ENCODE measurements around the gene INTS1. TPM values are rescaled to one million over a fixed set of nuclear protein-coding genes. Genes with fewer than 3 reads are reported as not detected.
"Not testable (repeated sequence)": the region's sequence is repeated elsewhere in the genome, so short reads cannot be mapped to it uniquely, and the experiment has no call there.

Gene INTS1
- total RNA-seq, 2 experiments from 2014 or later = 91.0 to 91.5 TPM

DNA sequence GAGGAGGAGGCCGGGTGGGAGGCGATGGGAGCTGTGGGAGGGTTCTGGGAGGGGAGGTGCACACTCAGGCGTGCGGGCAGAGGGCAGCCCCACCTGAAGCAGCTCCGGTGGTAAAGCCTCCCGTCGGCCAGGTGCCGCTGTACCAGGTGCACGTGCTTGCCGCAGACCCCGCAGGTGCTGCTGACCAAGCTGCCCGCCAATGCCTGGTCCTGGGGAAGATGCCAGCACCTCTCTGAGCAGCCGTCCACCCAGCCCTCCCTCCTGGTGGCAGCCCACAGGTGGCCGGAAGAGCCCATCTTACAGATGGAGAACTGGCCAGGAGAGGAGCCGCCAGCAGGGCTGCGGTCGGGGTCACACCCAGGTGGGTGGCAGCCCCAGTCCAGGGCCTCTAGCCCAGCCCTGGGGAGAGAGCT, 57.6 kb downstream of the INTS1 start:
- Histone ChIP-seq H3K36me3 (ENCODE audit: insufficient read depth, low read length) (no peaks in the 10 kb centered on the region), H3K27ac (ENCODE audit: low read depth in 1 of 2, low read length in 2 of 2) (no peak overlapping the region), H3K4me3 (ENCODE audit: low read length) (no peak overlapping the region), H3K4me1 (ENCODE audit: insufficient read depth, low read length) (no peaks in the 10 kb centered on the region), H3K9me3 (ENCODE audit: control insufficient read depth in 1 of 2, insufficient read depth in 1 of 2, low read length in 2 of 2) (no peaks in the 10 kb centered on the region), H3K27me3 (ENCODE audit: control insufficient read depth in 1 of 2, insufficient read depth in 2 of 2, low read length in 2 of 2) (no peaks in the 10 kb centered on the region)
- intact Hi-C loops (cut with DNase I, micrococcal nuclease) = no loop called here
- ChIA-PET POLR2A (no interaction called here), CTCF (interaction anchor here (1.2 kb wide), 1 partner anchor 27 kb away, joined by 3 read pairs; no protein-coding TSS in a partner anchor)
- H3K27me3 Mint-ChIP-seq = no peaks in the 10 kb centered on the region
- no peaks in the 10 kb centered on the region for H3K9me3 Mint-ChIP-seq
- no peak overlapping the region for H3K4me3 Mint-ChIP-seq
- H3K27ac Mint-ChIP-seq = no peak overlapping the region
- H3K36me3 Mint-ChIP-seq (ENCODE audit: low read depth) = no peaks in the 10 kb centered on the region
- DNase-seq (no peak), ATAC-seq (ENCODE audit: poor library complexity) (no peak)
- TF ChIP-seq, protein P1, sequence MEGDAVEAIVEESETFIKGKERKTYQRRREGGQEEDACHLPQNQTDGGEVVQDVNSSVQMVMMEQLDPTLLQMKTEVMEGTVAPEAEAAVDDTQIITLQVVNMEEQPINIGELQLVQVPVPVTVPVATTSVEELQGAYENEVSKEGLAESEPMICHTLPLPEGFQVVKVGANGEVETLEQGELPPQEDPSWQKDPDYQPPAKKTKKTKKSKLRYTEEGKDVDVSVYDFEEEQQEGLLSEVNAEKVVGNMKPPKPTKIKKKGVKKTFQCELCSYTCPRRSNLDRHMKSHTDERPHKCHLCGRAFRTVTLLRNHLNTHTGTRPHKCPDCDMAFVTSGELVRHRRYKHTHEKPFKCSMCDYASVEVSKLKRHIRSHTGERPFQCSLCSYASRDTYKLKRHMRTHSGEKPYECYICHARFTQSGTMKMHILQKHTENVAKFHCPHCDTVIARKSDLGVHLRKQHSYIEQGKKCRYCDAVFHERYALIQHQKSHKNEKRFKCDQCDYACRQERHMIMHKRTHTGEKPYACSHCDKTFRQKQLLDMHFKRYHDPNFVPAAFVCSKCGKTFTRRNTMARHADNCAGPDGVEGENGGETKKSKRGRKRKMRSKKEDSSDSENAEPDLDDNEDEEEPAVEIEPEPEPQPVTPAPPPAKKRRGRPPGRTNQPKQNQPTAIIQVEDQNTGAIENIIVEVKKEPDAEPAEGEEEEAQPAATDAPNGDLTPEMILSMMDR (IDR thresholded peaks at IDR 0.05) = no peak
- H3K4me1 Mint-ChIP-seq (ENCODE audit: low read depth) = no peaks in the 10 kb centered on the region

DNA sequence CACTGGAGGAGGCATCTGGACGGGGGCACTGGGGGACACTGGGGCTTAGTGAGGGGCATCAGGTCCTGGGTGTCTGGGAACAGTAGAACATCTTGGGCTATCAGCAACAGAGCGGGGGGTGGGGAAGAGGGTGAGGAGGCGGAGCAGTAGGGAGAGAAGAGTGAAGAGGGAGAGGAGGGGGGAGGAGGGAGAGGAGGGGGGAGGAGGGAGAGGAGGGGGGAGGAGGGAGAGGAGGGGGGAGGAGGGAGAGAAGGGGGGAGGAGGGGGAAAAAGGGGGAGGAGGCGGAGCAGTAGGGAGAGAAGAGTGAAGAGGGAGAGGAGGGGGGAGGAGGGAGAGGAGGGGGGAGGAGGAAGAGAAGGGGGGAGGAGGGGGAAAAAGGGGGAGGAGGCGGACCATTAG, 58.2 kb downstream of the INTS1 start:
- DNase-seq; H3K4me3 Mint-ChIP-seq; ATAC-seq (ENCODE audit: poor library complexity); intact Hi-C loops (cut with DNase I, micrococcal nuclease); H3K4me1 ChIP-seq (ENCODE audit: insufficient read depth, low read length); CTCF ChIA-PET; H3K27ac ChIP-seq (ENCODE audit: low read depth in 1 of 2, low read length in 2 of 2); H3K9me3 Mint-ChIP-seq; H3K4me1 Mint-ChIP-seq (ENCODE audit: low read depth); H3K27me3 ChIP-seq (ENCODE audit: control insufficient read depth in 1 of 2, insufficient read depth in 2 of 2, low read length in 2 of 2); H3K4me3 ChIP-seq (ENCODE audit: low read length); H3K36me3 ChIP-seq (ENCODE audit: insufficient read depth, low read length); H3K9me3 ChIP-seq (ENCODE audit: control insufficient read depth in 1 of 2, insufficient read depth in 1 of 2, low read length in 2 of 2); H3K27ac Mint-ChIP-seq; H3K36me3 Mint-ChIP-seq (ENCODE audit: low read depth); H3K27me3 Mint-ChIP-seq; POLR2A ChIA-PET: not testable (repeated sequence)

DNA sequence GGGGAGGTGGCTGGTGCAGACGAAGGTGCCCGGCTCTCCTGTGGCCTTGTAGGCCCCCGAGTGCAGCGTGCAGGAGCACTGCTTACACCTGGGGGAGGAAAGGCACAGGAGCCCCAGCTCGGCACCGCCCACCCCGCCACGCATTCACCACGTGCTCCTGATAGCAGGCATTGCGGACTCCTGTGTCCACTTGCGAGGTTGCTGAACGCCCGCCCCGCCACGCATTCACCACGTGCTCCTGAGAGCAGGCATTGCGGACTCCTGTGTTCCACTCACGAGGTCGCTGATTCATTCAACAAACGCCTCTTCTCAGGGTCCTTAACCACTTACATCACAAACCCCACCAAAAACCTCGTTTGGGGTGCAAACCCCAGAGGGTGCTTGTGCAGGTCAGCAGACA, 58.8 kb downstream of the INTS1 start:
- no peak overlapping the region for H3K27ac Mint-ChIP-seq
- H3K9me3 ChIP-seq (ENCODE audit: control insufficient read depth in 1 of 2, insufficient read depth in 1 of 2, low read length in 2 of 2) = no peaks in the 10 kb centered on the region
- no peak overlapping the region for H3K4me3 ChIP-seq (ENCODE audit: low read length)
- H3K27ac ChIP-seq (ENCODE audit: low read depth in 1 of 2, low read length in 2 of 2) = no peak overlapping the region
- no peaks in the 10 kb centered on the region for H3K27me3 ChIP-seq (ENCODE audit: control insufficient read depth in 1 of 2, insufficient read depth in 2 of 2, low read length in 2 of 2)
- H3K27me3 Mint-ChIP-seq = no peaks in the 10 kb centered on the region
- H3K4me1 ChIP-seq (ENCODE audit: insufficient read depth, low read length) = no peaks in the 10 kb centered on the region
- H3K9me3 Mint-ChIP-seq = no peaks in the 10 kb centered on the region
- POLR2A ChIA-PET = no interaction called here
- no peak overlapping the region for H3K4me3 Mint-ChIP-seq
- no peak for ATAC-seq (ENCODE audit: poor library complexity)
- no peaks in the 10 kb centered on the region for H3K36me3 Mint-ChIP-seq (ENCODE audit: low read depth)
- no peaks in the 10 kb centered on the region for H3K4me1 Mint-ChIP-seq (ENCODE audit: low read depth)
- no peak for DNase-seq
- no peaks in the 10 kb centered on the region for H3K36me3 ChIP-seq (ENCODE audit: insufficient read depth, low read length)
- intact Hi-C loops (cut with DNase I, micrococcal nuclease) = no loop called here
- TF ChIP-seq, protein P1 (IDR thresholded peaks at IDR 0.05) = no peak
- CTCF ChIA-PET = no interaction called here

GRCh38 chr7:1444925-1445322, 59.3 kb downstream of the INTS1 start:
- no peaks in the 10 kb centered on the region for H3K4me1 Mint-ChIP-seq (ENCODE audit: low read depth)
- H3K4me1 ChIP-seq (ENCODE audit: insufficient read depth, low read length) = no peaks in the 10 kb centered on the region

More at GRCh38 chr7:1444925-1445322, 59.3 kb downstream of the INTS1 start:
- DNase-seq (no peak), ATAC-seq (ENCODE audit: poor library complexity) (no peak)
- H3K27me3 Mint-ChIP-seq = no peaks in the 10 kb centered on the region
- H3K4me3 Mint-ChIP-seq = no peak overlapping the region
- H3K27ac ChIP-seq (ENCODE audit: low read depth in 1 of 2, low read length in 2 of 2) = no peak overlapping the region
- intact Hi-C loops (cut with DNase I, micrococcal nuclease) = no loop called here
- POLR2A ChIA-PET = no interaction called here
- TF ChIP-seq, protein P1 (IDR thresholded peaks at IDR 0.05) = no peak
- CTCF ChIA-PET = no interaction called here
- no peak overlapping the region for H3K27ac Mint-ChIP-seq
- no peaks in the 10 kb centered on the region for H3K9me3 ChIP-seq (ENCODE audit: control insufficient read depth in 1 of 2, insufficient read depth in 1 of 2, low read length in 2 of 2)
- H3K36me3 Mint-ChIP-seq (ENCODE audit: low read depth) = no peaks in the 10 kb centered on the region
- no peaks in the 10 kb centered on the region for H3K27me3 ChIP-seq (ENCODE audit: control insufficient read depth in 1 of 2, insufficient read depth in 2 of 2, low read length in 2 of 2)
- H3K36me3 ChIP-seq (ENCODE audit: insufficient read depth, low read length) = no peaks in the 10 kb centered on the region
- no peak overlapping the region for H3K4me3 ChIP-seq (ENCODE audit: low read length)
- H3K9me3 Mint-ChIP-seq = no peaks in the 10 kb centered on the region
